T47D (cell line): ENCODE data around the gene DSG3.

Source experiments
- DNase-seq, 2 experiments: peaks; one replicate each; pipeline versions ENCODE4 v3.0.0 to v3.0.0-alpha.2; 2011 to 2012; ENCODE audit warnings: low read depth in 1 of 2, low spot score in 1 of 2
- JUND ChIP-seq: IDR thresholded peaks from 2 replicates; pipeline ENCODE4 v1.6.1; 2012; ENCODE audit warnings: low read depth
- in situ Hi-C: cut with HindIII; loops from 2 replicates; pipeline ENCODE4 v1.10.0; 2016; ENCODE audit warnings: low sequenced_read_pairs, low pct_unique_long_range_greater_than_20kb

Gene DSG3

GRCh38 chr18:31526374-31526773 is 78.8 kb downstream of the DSG3 start:
- no peak for TF ChIP-seq JUND
- DNase-seq = no peak
- in situ Hi-C loops = no loop called here
